GM21367 (cell line): ENCODE measurements around the gene SLC20A1.

ENCODE experiments used
- ATAC-seq: cut with Tn5 transposase; IDR thresholded peaks from one replicate; pipeline ENCODE4 v1.9.1; 2021; ENCODE audit not compliant: unreplicated experiment

SLC20A1 gene

GRCh38 chr2:112623913-112624777 is 21.6 kb upstream of the SLC20A1 start:
- peak; percentile 65 for ATAC-seq

DNA sequence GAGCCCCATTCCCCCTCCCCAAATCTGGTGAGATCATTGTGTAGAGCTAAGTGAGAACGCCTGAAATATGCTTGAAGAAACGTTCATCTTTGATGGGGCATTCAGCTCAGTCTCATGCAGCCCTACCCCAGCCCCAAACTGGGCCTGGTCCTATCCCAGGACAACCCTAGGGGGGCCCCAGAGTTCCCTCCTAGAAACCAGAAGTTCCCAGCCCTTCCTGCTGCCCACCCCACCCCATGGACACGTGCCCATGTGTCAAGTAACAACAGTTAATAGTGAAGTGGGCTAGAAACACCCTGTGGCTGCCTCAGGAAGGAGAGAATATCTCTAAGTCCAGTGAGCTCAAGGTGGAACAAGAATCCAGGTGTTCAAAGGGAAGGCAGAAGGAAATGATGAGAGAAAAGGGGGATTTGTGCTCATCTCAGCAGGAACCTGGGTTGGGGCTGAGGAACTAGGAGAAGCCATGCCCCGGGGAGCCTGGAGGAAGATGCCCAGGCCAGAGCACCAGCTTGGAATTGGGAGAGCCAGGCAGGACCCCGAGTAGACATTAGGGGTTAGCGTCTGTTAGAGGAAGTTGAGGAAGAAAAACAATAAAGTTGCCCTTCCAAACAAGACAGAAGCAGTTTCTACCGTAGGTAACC is 20.1 kb upstream of the SLC20A1 start:
- no peak for ATAC-seq

DNA sequence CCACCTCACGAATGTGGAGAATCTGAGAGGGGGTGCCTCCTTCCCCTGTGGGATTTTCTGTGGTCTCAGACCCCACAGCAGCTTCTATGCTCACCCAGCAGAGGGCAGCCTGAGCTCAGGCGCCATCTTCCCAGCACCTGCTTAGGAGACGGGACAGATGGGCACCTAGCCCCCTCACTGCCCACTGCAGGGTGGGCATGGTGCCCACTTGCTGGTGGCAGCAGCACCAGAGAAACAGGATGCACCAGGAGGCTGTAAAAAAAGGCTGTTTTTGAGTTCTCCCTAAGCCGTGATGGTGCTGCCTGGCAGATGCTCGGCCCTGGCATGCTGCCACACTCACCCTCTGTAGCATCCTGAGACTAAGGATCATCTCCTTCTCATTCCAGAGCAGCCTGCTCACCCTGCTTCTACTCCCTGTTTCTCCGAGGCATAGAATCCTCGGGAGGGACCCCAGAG is 19.1 kb upstream of the SLC20A1 start:
- ATAC-seq = no peak

- ATAC-seq = no peak
Measured at GRCh38 chr2:112627060-112628040, 18.4 kb upstream of the SLC20A1 start.

DNA sequence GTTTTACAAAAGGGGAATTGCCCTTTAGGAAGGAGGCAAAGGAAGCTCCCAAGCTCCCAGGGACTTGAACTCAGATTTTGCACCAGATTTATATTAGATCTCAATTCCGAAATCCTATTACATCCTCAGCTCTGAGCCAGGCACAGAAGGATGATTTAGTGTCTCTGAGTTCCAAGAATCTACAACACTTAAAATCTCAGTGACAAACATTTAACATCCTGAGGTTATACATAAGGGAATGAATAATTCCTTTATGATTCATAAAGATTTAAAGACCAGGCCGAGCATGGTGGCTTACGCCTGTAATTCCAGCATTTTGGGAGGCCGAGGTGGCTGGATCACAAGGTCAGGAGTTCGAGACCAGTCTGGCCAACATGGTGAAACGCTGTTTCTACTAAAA is 16.5 kb upstream of the SLC20A1 start:
- no peak for ATAC-seq

GRCh38 chr2:112629823-112630222 is 15.9 kb upstream of the SLC20A1 start:
- ATAC-seq = no peak

- no peak for ATAC-seq
Measured at GRCh38 chr2:112630268-112630667, 15.5 kb upstream of the SLC20A1 start.

DNA sequence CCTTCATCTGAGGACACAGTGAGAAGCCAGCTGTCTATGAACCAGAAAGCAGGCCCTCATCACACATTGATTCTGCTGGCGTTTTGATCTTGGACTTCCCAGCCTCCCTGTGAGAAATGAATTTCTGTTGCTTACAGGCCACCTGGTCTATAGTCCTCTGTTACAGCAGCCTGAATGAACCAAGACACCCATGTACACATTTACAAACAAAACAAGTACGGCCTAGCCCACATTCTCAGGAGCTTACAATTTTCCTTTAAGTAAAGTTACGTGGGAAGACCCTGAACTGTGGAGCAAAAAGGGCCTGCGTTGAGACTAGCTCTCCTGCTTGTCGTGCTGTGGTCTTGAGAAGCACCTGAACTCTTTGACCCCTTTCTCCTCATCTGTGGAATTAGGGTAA is 12.0 kb upstream of the SLC20A1 start:
- no peak for ATAC-seq

- no peak for ATAC-seq
Measured at GRCh38 chr2:112634153-112634873, 11.4 kb upstream of the SLC20A1 start.

DNA sequence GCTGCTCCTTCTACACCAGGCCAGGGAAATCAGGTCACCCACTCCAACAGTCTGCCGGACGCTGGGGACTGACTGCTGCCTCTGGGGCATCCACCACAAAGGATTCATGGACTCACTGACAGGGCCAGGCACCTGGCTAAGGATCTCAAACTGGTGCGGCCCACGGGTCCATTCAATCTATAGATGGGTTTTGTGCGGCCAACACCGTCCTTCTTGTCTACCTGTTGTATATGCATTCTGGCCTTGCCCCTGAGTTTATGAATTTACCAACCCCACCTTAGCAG is 10.9 kb upstream of the SLC20A1 start:
- ATAC-seq = no peak

DNA sequence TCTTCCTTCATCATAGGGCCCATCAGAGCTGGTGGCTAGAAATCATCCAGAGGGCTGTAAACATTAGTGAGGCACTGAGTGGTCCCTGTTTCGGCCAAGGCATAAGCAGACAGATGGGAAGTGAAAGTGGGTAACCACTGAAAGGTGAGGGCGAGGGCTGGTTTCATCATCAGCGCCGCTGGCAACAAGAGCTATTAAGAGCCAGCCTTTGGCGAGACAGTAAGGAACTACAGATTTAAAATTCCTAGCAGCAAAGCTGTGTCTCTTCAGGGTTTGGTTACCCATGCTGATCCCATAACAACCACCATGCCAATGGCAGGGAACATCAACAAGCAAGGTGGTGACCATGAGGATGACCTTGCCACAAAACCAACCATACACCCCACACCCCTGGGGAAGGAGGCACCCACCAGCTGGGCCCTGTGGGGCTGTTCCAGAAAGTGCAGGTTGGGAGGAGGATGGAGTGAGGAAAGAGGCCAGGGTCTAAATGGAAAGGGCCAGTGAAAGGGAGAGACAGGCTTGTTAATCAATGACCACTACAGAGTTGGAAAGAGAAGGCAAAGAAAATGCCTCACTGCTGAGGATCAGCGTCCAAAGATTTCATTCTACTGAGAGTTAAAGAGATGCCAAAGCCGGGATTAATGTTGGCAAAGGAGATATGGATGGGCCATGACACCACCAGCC is 9.0 kb upstream of the SLC20A1 start:
- no peak for ATAC-seq

- no peak for ATAC-seq
Measured at GRCh38 chr2:112637289-112637660, 8.5 kb upstream of the SLC20A1 start.

GRCh38 chr2:112639936-112640335 is 5.8 kb upstream of the SLC20A1 start:
- no peak for ATAC-seq

DNA sequence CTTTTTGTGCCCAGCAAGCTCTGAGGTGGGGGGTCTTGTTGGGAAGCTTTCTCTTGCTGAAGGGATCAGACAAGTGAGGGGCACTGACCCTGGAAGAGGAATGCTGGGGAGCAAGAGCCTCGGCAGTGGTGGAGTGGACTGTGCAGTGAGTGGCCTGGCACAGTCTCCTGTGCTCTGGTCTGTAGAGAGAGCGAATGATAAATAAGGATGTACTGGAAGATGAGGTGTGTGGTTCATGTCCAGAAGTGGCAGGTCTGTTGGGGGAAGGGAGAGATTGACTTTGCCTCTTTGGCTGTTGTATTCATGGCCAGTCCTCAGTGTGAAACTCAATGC is 5.3 kb upstream of the SLC20A1 start:
- no peak for ATAC-seq

DNA sequence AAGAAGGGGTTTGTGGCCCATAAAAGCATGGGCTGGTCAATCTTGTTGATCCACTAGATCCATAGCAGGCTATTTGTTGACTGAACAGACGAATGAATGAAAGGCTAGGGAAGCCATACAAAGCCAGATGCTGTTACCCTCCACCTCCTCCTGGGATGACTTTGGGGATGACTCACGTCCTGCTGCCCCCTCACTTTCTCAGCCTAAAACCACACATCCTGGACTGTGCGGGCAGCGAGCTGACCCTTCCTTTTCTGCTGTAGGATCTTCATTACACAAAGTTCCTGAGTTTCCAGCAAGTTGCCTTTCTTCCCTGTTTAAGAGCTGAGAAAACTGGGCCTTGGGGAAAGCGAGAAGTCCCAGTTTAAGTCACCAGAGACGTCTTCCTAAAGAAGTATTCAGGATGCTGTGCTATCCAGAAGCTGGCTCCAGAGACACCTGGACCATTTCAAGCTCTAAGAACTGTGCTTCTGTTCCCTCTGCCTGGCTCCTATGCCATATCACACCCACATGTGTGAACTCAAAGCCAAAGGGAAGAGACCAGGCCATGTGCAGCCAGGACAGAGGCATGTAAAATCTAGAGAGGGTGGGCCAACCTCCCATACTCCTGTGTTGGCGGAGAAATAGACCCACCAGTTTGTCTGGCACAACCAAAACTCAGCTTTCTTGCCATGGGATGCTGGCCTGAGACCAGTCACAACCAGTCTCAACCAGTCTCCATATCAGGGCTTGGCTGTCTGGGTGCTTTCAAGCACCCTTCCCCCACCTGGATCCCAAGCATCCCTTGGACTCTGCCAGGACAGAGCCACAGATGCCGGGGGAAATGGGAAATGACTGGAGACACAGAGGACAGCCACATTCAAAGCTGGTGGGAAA is 4.7 kb upstream of the SLC20A1 start:
- no peak for ATAC-seq

DNA sequence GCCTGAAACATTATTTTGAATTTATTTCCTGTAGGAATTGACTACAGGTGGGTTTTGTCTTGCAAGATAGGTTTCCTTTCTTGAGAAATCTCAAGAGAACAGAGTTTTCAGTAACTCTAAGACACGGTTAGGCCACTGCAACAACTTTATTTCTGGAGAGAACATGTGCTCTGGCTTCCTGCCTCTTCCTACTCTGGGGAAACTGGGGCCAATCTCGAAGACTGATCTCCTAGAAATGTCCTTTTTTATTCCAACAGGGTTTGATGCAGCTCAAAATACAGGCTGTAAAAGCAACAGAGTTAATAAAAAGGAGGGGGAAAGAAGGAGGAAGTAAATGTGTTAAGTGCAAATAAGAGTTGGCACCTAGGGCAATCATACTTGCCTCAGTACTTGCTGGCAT is 4.0 kb upstream of the SLC20A1 start:
- no peak for ATAC-seq

DNA sequence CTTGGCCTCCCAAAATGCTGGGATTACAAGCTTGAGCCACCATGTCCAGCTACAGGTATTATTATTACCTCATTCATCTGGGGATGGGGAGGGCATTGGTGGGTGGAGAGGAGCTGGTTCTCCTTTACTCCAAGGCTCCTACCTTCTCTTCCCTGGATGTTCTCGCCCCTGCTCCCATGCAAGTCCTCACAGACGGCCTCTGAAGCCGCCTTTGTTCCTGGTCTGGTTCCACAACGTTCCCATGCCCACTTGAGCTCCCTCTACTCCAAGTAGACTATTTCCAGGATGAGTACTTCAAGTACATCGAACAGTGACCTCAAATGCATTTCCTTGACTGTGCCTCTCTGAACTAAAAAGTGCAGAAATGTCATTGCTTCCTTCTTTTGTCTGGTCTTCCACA is 3.2 kb upstream of the SLC20A1 start:
- ATAC-seq = no peak

DNA sequence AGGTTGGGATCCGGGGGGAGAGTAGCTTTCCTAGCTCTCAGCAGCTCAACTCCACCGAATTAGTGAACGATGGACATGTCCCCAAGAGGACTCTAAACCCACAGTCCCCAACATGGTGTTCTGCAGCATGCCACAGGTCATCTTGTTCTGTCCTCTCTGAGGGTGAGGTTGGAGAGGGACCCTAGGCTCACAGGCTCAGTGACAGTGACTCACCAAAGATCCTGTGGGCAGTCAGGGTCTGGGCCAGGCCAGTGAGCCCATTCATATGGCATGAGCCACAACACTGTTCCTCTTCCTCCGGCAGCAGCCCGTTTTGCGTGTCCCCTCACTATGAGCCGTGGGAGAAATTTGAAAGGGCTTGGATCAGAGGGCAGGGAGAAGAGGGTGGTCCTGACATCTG is 2.8 kb upstream of the SLC20A1 start:
- no peak for ATAC-seq

- ATAC-seq = no peak
Measured at GRCh38 chr2:112643488-112643887, 2.3 kb upstream of the SLC20A1 start.
